NB4 (cell line): ENCODE results near the gene C1orf210.

ENCODE experiments used
- POLR2A ChIP-seq: IDR thresholded peaks from 2 replicates; pipeline ENCODE4 v1.6.1; 2011; ENCODE audit warnings: mild to moderate bottlenecking; ENCODE audit not compliant: insufficient read length; ENCODE audit errors: extremely low read depth
- TF ChIP-seq, protein P1 (sequence below): IDR thresholded peaks from one replicate; pipeline ENCODE4 v1.5.1; 2012; ENCODE audit warnings: low read depth, low read length

DNA sequence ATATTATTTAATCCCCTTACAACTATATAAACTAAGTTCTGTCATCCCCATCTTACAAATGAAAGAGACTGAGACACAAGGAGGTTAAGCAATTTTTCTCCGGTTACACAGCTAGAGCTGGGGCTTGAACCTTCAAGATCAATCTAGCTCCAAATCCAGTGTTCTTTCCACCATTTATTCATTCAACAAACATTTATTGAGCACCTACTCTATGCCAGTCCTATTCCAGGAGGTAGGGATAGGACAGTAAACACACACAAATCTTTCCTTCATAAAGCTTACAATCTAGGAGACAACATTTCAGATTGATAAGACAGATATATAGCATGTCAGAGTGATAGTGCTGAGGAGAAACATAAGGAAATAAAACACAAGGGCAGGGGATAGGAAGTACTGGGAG lies 18.5 kb downstream of the C1orf210 start:
- no peak for TF ChIP-seq POLR2A
- TF ChIP-seq, protein P1, sequence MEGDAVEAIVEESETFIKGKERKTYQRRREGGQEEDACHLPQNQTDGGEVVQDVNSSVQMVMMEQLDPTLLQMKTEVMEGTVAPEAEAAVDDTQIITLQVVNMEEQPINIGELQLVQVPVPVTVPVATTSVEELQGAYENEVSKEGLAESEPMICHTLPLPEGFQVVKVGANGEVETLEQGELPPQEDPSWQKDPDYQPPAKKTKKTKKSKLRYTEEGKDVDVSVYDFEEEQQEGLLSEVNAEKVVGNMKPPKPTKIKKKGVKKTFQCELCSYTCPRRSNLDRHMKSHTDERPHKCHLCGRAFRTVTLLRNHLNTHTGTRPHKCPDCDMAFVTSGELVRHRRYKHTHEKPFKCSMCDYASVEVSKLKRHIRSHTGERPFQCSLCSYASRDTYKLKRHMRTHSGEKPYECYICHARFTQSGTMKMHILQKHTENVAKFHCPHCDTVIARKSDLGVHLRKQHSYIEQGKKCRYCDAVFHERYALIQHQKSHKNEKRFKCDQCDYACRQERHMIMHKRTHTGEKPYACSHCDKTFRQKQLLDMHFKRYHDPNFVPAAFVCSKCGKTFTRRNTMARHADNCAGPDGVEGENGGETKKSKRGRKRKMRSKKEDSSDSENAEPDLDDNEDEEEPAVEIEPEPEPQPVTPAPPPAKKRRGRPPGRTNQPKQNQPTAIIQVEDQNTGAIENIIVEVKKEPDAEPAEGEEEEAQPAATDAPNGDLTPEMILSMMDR = no peak
